ENCODE data around the gene CITED1. TPM values are rescaled to one million over a fixed set of nuclear protein-coding genes. Genes with fewer than 3 reads are reported as not detected.

The CITED1 gene
- total RNA-seq, 4 donors from 2014 or later, result 14.5 TPM; not detected in 3

GRCh38 chrX:72308566-72309296 is 3.0 kb upstream of the CITED1 start:
- Histone ChIP-seq H3K4me3 (peak overlapping the region; percentile 8 to 27), H3K4me1 (peaks cover 0 to 13% of the 10 kb centered on the region in 2 donors), H3K27ac (no peak overlapping the region), H3K9me3 (no peaks in the 10 kb centered on the region), H3K27me3 (peaks cover 8 to 24% of the 10 kb centered on the region in 2 donors), H3K36me3 (no peaks in the 10 kb centered on the region)
- intact Hi-C loops (cut with DNase I; ENCODE audit: low total_unique reads), result no loop called here
- TF ChIP-seq CTCF (IDR thresholded peaks at IDR 0.05), result no peak
- TF ChIP-seq POLR2A (IDR thresholded peaks at IDR 0.05), result peak in 1 of 2 donors; percentile 17
- peak; percentile 59 to 73 for DNase-seq

- no peaks in the 10 kb centered on the region for H3K9me3 ChIP-seq
- H3K4me1 ChIP-seq, result peaks cover 0 to 13% of the 10 kb centered on the region in 2 donors
- DNase-seq, result no peak
- no peak overlapping the region for H3K27ac ChIP-seq
- no peaks in the 10 kb centered on the region for H3K36me3 ChIP-seq
- intact Hi-C loops (cut with DNase I; ENCODE audit: low total_unique reads), result no loop called here
- H3K27me3 ChIP-seq, result peaks cover 8 to 24% of the 10 kb centered on the region in 2 donors
- TF ChIP-seq POLR2A (IDR thresholded peaks at IDR 0.05) (no peak), CTCF (IDR thresholded peaks at IDR 0.05) (no peak)
- no peak overlapping the region for H3K4me3 ChIP-seq
Measured at GRCh38 chrX:72308209-72308565, 2.5 kb upstream of the CITED1 start.

- intact Hi-C loops (cut with DNase I; ENCODE audit: low total_unique reads), result no loop called here
- DNase-seq, result no peak
- peaks cover 8 to 23% of the 10 kb centered on the region in 2 donors for H3K27me3 ChIP-seq
- H3K27ac ChIP-seq, result no peak overlapping the region
- no peaks in the 10 kb centered on the region for H3K36me3 ChIP-seq
- no peaks in the 10 kb centered on the region for H3K9me3 ChIP-seq
- H3K4me1 ChIP-seq, result peaks cover 0 to 13% of the 10 kb centered on the region in 2 donors
- peak overlapping the region; percentile 35 to 42 for H3K4me3 ChIP-seq
- TF ChIP-seq POLR2A (IDR thresholded peaks at IDR 0.05) (no peak), CTCF (IDR thresholded peaks at IDR 0.05) (no peak)
Measured at GRCh38 chrX:72307646-72308051, 1.9 kb upstream of the CITED1 start.

GRCh38 chrX:72306851-72307645 is 1.3 kb upstream of the CITED1 start:
- Histone ChIP-seq H3K4me3 (peak overlapping the region; percentile 35 to 42), H3K36me3 (no peaks in the 10 kb centered on the region), H3K27ac (no peak overlapping the region), H3K27me3 (peaks cover 8 to 25% of the 10 kb centered on the region in 2 donors), H3K9me3 (no peaks in the 10 kb centered on the region), H3K4me1 (peaks cover 0 to 13% of the 10 kb centered on the region in 2 donors)
- peak; percentile 39 to 41 for DNase-seq
- intact Hi-C loops (cut with DNase I; ENCODE audit: low total_unique reads), result no loop called here
- TF ChIP-seq CTCF (IDR thresholded peaks at IDR 0.05) (no peak), POLR2A (IDR thresholded peaks at IDR 0.05) (no peak)
